ENCODE results near the gene RASL12.

DNA sequence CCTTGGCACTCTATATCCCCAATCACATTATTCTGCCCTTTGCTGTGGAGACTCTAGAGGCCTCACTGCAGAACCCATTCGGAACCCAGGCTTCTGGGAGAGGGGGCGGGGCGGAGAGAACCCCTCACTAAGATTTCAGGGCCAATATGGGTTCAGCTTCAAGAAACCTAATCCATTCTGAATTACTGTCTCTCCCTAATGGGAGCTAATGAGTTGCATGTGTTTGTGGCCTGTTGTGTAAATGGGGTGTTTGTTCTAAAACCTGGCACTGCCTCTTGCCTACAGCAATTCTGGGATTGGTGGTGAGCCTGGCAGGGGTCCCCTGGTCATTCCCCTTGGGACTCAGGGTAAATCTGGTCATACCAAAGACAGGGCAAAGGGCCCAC, 605 bp upstream of the RASL12 start:
- TF ChIP-seq CTCF (IDR thresholded peaks at IDR 0.05; ENCODE audit: insufficient read depth, low read length) (no peak), POLR2AphosphoS5 (IDR thresholded peaks at IDR 0.05; ENCODE audit: low read depth) (no peak)
